Measurements from ENCODE around the gene PSMG3. TPM values are rescaled to one million over a fixed set of nuclear protein-coding genes. Genes with fewer than 3 reads are reported as not detected.

Gene PSMG3
- total RNA-seq, 4 donors from 2014 or later: 26.8 to 33.2 (median 29.3) TPM

- peaks cover 41 to 66% (median 59%) of the 10 kb centered on the region in 4 donors for H3K4me1 ChIP-seq
- intact Hi-C loops (cut with DNase I): no loop called here
- H3K27ac ChIP-seq (replicated peaks in 1 of 4): peak overlapping the region; percentile 97 to 99 (median 97)
- peaks cover 0 to 15% (median 0%) of the 10 kb centered on the region in 4 donors for H3K27me3 ChIP-seq
- peaks cover 0 to 16% (median 5%) of the 10 kb centered on the region in 4 donors for H3K36me3 ChIP-seq
- peak overlapping the region; percentile 60 to 96 (median 78) for H3K4me3 ChIP-seq
- WGBS: 36% methylated on average over 4 of the region's 10 CpGs
- no peak for TF ChIP-seq EP300 (IDR thresholded peaks at IDR 0.05)
- no peak for TF ChIP-seq POLR2A (IDR thresholded peaks at IDR 0.05; ENCODE audit: low read depth)
- no peak for TF ChIP-seq CTCF (IDR thresholded peaks at IDR 0.05)
- TF ChIP-seq POLR2AphosphoS5 (IDR thresholded peaks at IDR 0.05): no peak
- no peak for DNase-seq (ENCODE audit: extremely low spot score)
- no peaks in the 10 kb centered on the region for H3K9me3 ChIP-seq
Measured at GRCh38 chr7:1531979-1532455, 37.8 kb downstream of the PSMG3 start.

DNA sequence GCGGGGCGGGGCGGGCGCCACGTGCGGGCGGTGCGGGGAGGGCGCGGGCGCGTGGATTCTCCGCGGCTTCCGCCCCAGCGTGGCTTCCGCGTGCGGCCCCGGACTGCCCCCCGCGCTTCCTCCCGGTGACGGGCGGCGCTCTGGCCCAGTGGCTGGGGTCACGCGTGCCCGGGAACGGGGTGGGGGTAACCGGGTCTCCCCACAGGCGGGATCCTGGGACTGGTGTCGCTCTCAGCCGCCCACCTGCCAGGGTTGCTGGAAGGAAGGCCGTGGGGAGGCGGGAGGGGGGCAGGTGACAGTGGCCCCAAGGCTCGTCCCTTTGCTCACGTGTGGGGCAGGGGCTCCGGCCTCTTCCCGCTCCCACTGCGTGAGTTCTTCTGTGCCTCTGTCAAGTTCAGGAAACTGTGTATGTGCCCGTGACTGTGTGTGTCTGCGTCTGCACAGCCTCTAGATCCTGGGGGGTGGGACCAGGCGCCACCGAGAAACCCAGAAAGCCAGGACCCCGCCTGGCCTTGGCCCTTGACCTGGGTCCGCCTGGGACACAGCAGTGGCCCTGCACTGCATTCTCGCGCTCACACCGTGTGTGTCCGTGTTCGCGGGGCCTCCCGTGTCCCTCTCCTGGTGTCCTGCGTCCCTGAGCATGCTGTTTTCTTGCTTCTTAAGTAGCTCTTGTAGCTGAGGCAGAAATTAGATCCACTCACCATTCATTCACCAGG is 38.4 kb downstream of the PSMG3 start:
- TF ChIP-seq POLR2AphosphoS5 (IDR thresholded peaks at IDR 0.05) (peak; percentile 55 to 65), POLR2A (IDR thresholded peaks at IDR 0.05; ENCODE audit: low read depth) (no peak), CTCF (IDR thresholded peaks at IDR 0.05) (no peak), EP300 (IDR thresholded peaks at IDR 0.05) (peak; percentile 75)
- Histone ChIP-seq H3K27me3 (peaks cover 0 to 18% (median 0%) of the 10 kb centered on the region in 4 donors), H3K9me3 (no peaks in the 10 kb centered on the region), H3K27ac (replicated peaks in 1 of 4) (peak overlapping the region; percentile 97 to 99 (median 97)), H3K4me1 (peaks cover 36 to 60% (median 53%) of the 10 kb centered on the region in 4 donors), H3K36me3 (peaks cover 0 to 14% (median 5%) of the 10 kb centered on the region in 4 donors), H3K4me3 (peak overlapping the region; percentile 60 to 96 (median 78))
- 38% methylated on average over 10 of the region's 55 CpGs for WGBS
- intact Hi-C loops (cut with DNase I): no loop called here
- no peak for DNase-seq (ENCODE audit: extremely low spot score)

DNA sequence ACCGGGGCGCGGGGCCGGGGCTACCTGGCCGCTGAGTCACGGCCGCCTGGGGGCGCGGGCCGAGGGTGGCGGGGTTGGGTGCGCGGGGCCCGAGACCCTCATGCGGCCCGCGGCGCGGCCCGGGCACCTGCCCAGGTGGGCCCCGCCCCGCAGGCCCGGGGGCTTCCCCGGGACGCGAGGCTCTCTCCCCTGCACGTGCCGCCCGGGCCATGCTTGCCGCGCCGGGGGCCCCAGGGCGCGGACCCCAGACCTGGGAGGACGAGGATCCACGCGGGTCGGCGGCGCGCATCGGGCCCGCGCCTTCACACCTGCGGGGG is 38.9 kb downstream of the PSMG3 start:
- peaks cover 0 to 9% (median 5%) of the 10 kb centered on the region in 4 donors for H3K36me3 ChIP-seq
- H3K27me3 ChIP-seq: peaks cover 0 to 19% (median 0%) of the 10 kb centered on the region in 4 donors
- no peaks in the 10 kb centered on the region for H3K9me3 ChIP-seq
- no CpG with 5 or more reads among the region's 45 CpGs for WGBS
- DNase-seq (ENCODE audit: extremely low spot score): no peak
- TF ChIP-seq CTCF (IDR thresholded peaks at IDR 0.05): no peak
- TF ChIP-seq EP300 (IDR thresholded peaks at IDR 0.05): no peak
- TF ChIP-seq POLR2AphosphoS5 (IDR thresholded peaks at IDR 0.05): no peak
- TF ChIP-seq POLR2A (IDR thresholded peaks at IDR 0.05; ENCODE audit: low read depth): no peak
- peaks cover 30 to 55% (median 48%) of the 10 kb centered on the region in 4 donors for H3K4me1 ChIP-seq
- H3K4me3 ChIP-seq: peak overlapping the region; percentile 60 to 96 (median 78)
- intact Hi-C loops (cut with DNase I): no loop called here
- H3K27ac ChIP-seq (replicated peaks in 1 of 4): peak overlapping the region; percentile 97 to 99 (median 97)

DNA sequence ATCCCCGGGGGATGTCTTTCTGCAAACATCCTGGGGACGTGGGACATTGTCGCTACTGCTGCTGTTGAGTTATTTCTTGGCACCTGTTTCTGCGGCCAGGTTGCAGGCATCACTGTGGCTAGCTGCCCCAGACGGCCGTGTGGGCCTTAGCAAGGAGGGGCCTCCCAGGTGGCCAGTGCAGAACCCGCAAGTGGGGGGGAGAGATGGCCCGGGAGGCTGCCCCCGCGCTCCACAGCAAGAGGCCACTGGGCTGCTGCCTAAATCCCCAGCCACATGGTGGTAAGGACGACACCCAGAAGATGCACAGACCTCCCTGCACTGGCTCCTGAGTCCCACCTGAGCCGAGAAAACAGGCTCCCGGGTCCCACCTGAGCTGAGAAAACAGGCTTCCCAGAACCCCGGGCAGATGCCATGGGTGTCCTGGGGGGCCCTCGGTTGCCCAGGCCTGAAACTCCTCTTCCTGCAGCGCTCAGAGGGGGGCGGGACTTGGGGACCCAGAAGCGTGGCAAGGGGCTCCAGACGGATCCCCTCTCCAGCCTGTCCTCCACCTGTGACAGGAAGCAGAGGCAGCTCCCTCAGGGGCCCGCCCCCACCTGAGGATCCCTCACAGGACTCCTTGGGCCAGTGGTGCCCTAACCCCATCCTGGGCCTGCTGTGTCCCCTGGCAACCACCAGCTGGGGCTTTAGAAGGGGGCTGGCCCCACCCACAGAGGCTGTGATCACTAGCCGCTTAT is 40.3 kb downstream of the PSMG3 start:
- H3K4me1 ChIP-seq: peaks cover 23 to 43% (median 36%) of the 10 kb centered on the region in 4 donors
- 64% methylated on average over 19 of the region's 21 CpGs for WGBS
- H3K27me3 ChIP-seq: peaks cover 0 to 26% (median 0%) of the 10 kb centered on the region in 4 donors
- no peak for DNase-seq (ENCODE audit: extremely low spot score)
- H3K9me3 ChIP-seq: no peaks in the 10 kb centered on the region
- TF ChIP-seq POLR2A (IDR thresholded peaks at IDR 0.05; ENCODE audit: low read depth) (no peak), POLR2AphosphoS5 (IDR thresholded peaks at IDR 0.05) (no peak), CTCF (IDR thresholded peaks at IDR 0.05) (no peak), EP300 (IDR thresholded peaks at IDR 0.05) (no peak)
- no peaks in the 10 kb centered on the region for H3K36me3 ChIP-seq
- H3K4me3 ChIP-seq: peak overlapping the region in 2 of 4 donors; percentile 60 to 96
- intact Hi-C loops (cut with DNase I): no loop called here
- peak overlapping the region in 1 of 4 donors; percentile 97 for H3K27ac ChIP-seq (replicated peaks in 1 of 4)

Measured in esophagus muscularis mucosa (tissue), 4 donors.